Stimulated activated CD8-positive, alpha-beta memory T cell treated with anti-CD3 and anti-CD28 coated beads, Interleukin-2, amount 100 ng/mL, for 1 hour (primary cell): ENCODE measurements around the gene DROSHA.
"Not testable (repeated sequence)": the region's sequence is repeated elsewhere in the genome, so short reads cannot be mapped to it uniquely, and the experiment has no call there.

ENCODE experiments used
- DNase-seq, 2 donors: peaks; one replicate each; pipeline ENCODE4 v3.0.0-alpha.2; 2020; ENCODE audit warnings: low read depth in 2 of 2

DROSHA gene

DNA sequence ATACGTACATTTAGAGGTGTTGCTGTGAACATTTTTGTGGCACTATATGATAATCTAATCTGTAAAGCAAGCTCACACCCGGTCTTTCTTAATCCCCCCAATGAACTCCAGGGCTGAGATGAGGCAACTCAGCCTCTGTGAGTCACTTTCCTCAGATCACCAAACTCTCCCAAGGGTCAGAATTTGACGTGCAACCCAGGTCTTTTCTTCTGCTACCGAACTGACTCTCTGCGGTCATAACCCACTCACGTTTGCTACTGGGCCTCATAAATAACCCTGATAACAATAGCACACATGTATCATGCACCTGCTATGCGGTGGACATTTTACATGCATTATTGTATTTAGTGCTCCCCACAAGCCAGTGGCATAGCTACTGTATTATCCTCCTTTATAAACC is 153.1 kb downstream of the DROSHA start:
- DNase-seq: no peak

DNA sequence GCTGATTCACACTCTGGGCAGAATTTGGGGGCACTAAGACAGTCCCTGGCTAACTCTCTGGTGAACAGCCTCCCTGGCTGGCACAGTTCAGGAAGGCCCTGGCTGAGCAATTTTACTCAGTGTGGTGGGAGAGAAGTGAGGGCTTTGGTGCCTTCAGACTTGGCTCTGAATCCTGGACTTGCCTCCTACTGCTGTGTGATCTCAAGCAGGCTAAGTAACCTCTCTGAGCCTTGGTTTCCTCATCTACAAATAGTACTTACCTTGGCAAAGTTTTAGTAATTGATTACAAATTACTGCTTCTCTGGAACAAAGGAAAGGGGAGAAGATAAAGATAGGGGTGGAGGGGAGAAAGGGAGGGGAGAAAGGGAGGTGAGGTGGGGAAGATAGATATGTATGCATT is 153.8 kb downstream of the DROSHA start:
- no peak for DNase-seq

DNA sequence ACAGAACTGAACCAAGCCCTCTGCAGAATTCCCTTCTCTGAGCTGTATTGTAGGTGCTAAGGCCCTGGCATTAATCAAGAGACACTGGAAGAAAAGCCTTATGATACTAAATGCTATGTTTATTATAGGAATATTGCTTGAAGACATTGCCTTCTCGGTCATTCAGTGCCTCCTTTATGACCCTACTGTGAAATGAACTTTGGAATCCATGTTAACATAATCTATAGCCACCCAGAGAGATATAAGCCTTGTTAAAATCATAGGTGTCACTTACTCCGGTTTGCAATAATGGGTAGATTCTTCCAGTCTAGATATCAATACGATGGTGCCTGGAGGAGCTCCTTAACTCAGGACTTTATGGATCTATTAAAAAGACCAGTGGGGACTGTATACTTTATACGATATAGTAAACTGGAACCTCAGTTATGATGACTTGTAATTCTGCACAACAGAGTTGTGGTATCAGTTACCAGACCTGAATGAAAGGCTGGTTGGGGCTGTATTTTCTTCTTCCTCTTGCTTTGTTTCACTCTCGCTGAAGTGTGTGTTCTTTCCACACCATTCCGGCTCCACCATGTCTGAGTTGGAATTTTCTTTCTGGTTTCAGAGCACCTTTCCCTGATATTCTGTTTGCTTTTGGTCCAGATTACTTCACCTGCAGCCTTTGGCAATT is 154.5 kb downstream of the DROSHA start:
- no peak for DNase-seq

DNA sequence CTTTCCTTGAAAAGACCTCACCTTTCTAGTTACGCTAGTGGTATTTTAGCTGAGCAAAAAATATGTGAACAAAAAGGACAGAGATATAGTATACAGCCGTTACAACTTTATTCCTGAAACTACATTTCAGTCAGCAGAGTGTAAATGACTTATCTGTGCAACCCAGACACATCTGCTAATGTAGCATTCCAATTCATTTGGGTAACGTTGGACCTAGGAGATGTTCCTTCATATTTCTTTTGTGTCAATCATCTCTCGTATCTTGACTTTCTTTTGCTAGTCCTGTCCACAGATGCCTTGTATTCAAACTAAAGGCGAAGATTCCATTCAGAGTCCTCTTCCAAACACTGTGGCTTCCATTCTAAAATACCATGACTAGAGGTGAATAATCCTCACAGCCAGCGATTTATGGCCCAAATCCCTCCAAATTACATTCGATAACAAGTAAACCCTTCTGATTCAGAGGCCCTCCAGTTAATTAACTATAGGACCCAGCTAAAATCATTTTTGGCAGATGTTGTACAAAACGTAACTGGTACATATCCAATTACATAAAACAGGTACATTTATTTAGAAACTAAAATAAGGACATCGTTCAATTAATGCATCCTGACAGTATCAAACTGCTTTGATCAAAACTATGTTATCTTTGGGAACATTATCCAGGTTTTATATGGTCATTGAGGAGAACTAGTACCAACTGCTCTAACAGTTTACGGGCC is 155.7 kb downstream of the DROSHA start:
- no peak for DNase-seq

DNA sequence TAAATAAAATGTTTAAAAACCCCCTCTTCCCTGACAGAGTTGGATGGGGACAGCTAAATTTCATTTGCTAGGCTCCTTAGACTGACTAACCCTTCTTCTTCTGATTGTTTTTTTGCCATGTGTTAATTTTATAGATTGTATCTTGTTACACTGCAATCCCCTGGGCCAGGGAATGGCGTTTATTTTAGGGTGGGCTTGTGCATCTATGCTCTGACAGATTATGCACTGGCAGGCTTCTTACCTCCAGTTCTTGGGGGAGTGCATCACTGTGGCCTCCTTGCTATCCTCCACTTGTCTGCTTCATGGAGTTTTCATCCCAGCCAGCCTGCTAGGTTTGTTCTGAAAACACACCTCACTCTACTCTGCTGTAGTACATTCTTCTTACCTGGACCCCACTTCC is 159.8 kb downstream of the DROSHA start:
- no peak for DNase-seq

DNA sequence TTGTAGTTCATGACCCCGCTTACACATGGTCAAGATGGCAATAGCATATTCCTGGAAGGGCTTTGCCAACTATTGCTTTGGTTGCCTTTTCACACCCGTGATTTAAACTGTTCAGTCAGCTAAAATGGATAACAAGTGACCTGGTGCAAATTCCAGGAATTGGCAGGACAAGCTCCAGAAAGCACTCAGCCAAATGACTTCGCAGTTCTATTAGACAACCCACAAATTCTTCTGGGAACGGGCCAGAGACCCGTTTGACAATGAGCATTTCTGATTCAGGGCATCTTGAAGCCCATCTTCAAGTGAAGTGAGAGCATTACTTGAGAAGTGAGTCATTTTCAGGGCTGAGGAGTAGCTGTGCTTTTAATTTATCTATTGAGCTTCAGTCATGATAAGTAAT is 165.0 kb downstream of the DROSHA start:
- DNase-seq: no peak

DNA sequence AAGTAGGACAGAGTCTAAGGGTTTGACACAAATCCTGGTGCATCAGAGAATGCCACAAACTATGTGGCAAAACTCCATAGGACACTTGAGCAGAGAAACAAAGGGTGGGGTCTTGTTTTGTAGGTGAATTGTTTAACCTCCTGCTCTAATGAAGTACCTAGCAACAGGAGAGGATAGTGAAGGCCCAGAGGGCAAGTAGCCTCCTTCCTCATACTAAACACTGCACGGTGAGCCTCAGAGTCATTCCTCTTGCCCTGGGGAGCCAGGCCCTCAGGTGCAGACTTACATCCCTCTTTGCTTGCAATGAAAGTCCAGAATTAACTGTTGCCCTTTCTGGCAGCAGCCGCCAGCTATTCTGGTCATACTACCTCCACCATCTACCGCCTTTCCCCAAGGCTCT is 166.1 kb downstream of the DROSHA start:
- DNase-seq: no peak

DNA sequence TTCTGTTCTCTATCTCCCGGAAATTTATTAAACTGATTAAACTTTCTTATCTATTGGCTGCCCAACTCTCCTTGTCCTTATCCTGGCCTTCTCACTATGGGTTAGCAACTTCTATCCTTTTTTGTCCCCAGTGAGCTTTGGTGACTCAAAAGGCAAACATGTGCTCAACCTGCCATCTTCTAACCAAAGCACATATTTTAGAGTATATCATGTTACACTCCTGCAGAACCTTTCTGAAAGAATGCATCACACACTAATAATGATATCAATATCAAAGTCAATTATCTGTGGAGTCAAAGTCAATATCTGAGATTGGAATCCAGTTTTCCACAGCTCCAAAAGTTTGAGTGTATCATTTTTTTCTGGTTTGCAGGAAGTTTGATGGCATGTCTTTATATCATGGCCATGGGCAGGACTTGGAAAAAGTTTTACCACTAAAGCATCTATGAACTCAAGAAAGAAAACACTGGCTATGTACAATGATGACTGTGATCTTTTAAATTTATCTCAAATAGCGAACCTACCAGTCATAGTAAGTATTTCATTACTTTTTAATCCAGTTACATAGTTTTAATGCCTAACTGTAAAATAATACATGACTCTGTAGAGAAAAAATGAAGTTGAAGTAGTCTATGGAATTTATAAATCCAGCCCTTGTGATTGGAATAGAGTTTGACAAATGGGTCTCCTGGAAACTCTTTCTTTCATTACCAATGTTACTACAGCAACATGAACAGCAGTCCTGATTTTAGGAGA is 166.8 kb downstream of the DROSHA start:
- no peak for DNase-seq

DNA sequence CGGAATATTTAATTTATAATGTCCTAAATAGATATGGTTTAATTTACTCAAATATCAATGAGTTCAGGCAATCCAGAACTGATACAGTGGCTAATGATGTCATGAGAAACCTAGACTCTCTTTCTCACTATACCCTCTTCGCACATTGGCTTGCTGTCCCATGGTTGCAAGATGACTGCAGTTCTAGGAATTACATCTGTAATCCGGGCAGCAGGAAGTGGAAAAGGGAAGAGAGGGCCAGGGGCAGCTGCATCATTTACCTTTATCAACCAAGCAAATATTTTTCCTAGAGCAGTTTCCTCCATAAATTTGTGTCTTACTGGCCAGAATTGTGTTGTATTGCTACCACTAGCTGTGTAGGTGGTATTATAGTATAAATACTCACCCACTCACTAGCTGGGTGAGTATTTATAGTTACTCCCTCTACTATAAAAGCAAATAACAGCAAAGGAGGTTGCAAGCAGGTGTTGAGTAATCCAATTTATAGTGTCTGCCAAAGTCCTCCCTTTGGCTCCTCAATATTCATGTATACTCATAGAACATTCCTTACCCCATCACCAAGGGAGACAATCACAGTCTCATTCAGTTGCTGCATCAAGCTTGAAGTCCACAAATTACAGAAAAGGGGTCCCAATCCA is 168.8 kb downstream of the DROSHA start:
- no peak for DNase-seq

DNA sequence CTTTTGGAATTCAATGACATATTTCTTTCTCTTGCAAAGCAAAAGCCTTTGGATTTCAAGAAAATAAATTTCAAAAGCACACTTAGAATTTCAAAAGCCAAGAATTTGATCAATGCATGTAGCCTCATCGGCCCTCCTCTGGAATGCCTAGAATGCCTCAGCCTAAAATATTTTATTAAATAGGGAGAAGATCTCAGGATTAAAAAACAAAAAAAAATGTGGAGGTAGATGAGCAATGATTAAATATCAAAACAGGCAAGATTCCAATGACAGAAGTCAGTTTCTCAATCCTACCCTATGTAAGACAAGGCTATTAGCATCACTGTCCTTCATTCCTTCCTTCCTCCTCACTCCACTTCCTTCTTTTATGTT is 169.4 kb downstream of the DROSHA start:
- DNase-seq: no peak

DNA sequence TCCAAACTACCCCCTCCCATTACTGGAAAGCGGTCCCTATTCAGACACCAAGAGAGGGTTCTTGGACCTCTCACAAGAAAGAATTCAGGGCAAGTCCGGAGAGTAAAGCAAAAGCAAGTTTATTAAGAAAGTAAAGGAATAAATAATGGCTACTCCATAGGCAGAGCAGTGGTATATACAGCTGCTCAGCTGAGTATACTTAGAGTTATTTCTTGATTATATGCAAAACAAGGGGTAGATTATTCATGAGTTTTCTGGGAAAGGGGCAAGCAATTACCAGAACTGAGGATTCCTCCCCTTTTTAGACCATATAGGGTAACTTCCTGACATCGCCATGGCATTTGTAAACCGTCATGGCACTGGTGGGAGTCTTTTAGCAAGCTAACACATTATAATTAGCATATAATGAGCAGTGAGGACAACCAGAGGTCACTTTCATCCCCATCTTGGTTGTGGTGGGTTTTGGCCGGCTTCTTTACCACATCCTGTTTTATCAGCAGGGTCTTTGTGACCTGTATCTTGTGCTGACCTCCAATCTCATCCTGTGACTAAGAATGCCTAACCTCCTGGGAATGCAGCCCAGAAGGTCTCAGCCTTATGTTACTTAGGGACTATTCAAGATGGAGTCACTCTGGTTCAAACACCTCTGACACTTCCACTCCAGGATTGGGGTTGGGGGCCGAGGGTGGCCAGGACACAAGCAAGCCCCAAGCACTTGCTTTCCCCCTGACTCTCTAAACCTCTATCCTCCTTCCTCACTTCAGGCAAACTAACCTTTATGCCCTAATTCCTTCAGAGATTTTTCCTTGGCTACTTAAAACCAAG is 170.0 kb downstream of the DROSHA start:
- not testable (repeated sequence) for DNase-seq

DNA sequence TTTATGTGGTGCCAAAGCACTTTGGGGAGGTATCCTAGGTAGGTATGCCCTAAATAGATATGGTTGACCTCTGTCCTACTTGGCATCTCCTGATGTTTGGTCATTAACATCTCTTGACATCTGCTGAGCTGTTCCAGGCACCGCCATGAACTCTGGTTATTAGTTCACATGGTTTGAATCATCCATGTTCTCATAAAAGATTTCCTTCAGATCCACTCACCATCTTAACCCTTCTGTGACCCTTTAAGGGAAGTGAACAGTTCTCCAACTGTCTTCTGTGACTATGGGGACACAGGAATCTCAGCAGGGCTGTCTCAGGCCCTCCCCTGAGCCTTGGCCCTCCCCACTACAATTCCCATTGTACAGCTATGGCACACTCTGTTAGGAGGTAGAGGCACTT is 170.7 kb downstream of the DROSHA start:
- no peak for DNase-seq

DNA sequence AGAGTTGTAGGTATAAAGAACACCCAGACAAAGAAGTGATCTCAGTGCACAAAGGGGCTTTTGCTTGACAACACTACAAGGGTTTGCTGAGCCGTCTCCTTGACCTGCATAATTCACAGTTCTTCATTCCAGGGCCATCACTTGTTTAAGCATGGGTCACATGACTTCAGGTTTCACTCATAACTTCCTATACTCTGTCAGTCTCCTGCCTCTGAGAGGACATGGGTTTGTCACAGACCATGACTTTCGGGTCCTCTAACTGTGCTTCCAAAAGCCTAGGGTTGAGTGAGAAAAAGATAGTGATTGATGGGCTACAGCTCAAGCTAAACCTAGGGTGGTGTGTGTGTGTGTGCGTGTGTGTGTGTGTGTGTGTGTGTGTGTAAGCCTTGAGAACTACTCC is 172.1 kb downstream of the DROSHA start:
- DNase-seq: no peak

DNA sequence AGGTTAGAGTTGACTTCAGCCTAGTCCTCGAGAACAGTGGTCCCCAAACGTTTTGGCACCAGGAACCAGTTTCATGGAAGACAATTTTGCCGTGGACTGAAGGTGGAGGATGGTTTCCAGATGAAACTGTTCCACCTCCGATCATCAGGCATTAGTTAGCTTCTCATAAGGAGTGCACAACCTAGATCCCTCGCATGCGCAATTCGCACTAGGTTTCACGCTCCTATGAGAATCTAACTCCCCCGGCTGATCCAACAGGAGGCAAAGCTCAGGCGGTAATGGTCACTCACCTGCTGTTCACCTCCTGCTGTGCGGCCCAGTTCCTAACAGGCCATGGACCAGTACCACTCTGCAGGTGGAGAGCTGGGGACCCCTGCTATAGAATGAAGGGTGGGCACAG is 174.9 kb downstream of the DROSHA start:
- no peak for DNase-seq

DNA sequence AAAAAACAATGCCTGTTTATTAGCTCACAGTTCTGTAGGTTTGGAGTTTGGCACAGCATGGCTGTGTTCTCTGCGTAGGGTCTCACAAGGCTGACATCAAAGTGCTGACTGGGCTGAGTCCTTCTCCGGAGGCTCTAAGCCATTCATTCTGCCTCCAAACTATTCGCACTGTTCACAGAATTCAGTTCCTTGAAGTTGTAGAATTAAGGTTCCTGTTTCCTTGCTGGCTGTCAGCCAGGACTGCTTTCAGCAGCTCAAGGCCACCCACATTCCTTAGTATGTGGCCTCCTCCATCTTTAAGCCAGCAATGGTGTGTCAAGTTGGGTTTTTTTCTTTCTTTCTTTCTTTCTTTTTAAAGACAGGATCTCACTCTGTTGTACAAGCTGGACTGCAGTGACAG is 176.6 kb downstream of the DROSHA start:
- DNase-seq: no peak
